SKM-1 treated with dmso at 0.1 percent for 144 hours (cell line): ENCODE data around the gene SCN3A.

Experiments
- DNase-seq: peaks from one replicate; lab custom pipeline; 2025; ENCODE audit not compliant: unreplicated experiment; lab: John Stamatoyannopoulos, UW

Gene SCN3A

DNA sequence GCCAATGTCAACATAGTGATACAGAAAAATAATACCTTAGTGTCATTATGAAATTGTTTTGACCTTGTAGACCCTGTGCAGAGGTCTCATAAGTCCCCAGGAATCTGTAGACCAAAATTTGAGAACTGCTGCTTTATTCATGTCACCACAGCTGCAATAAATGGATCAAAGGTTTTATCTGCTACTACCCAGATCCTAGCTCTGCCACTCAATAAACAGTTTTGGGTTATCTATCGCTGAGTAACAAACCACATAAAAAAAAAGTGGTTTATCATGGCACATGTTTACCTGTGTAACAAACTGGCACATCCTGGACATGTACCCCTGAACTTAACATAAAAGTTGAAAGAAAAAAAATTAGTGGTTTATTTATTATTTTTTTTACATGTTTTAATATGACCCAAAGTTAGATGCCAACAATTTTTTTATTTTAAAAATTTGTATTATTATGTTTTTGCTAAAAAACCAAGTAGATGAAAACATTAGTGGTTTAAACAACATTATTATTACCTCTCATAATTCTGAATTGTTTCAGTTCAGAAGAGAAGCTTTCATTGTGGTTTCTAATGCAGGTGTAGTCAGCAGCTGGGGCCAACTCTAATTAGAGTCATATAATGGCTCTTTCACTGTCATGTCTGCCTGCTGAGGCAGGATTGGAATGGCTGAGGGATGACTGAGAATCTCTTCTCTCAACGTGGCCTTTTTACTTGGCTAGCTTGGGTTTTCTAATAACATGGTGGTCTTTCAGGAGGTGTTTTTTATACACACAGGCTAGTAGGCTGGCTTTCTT, 145.2 kb downstream of the SCN3A start:
- DNase-seq = no peak

DNA sequence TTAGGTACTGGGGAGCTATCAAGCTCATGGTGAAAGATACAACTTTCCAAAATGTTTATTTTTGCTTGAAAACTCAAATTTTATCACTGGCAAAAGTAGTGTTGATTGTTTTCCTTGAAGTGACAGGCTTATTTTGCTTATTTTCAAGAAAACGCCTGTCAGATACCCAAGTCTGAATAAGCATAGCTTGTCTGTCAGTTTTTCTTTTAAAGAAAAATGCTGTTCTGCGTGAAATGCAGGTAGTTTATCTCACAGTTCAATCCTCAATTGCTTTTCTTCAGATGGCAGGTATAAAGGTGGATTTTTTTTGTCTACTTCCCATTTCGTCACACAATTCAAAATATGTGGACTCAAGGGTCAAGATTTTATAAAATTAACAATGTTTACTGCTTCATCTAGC, 145.9 kb downstream of the SCN3A start:
- DNase-seq = no peak

- no peak for DNase-seq
These were observed 146.5 kb downstream of the SCN3A start for GRCh38 chr2:165057308-165057707.

DNA sequence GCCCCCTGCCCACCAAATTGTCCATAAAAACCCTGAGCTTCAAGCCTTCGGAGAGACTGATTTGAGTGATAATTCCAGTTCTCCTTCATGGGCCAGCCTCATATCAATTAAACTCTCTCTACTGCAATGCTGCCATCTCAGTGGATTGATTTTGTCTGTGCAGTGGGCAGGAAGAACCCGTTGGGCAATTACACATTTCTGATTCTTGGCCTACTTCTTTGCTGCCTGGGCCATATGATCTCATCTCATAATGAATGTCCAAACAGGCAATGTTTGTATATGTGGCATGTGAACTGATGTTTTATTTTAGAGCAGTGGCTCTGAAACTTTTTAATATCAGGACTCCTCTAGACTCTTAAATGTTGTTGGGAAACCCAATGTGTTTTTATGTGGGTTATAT, 147.3 kb downstream of the SCN3A start:
- DNase-seq = no peak

- DNase-seq = no peak
These were observed 148.6 kb downstream of the SCN3A start for GRCh38 chr2:165055082-165055851.

DNA sequence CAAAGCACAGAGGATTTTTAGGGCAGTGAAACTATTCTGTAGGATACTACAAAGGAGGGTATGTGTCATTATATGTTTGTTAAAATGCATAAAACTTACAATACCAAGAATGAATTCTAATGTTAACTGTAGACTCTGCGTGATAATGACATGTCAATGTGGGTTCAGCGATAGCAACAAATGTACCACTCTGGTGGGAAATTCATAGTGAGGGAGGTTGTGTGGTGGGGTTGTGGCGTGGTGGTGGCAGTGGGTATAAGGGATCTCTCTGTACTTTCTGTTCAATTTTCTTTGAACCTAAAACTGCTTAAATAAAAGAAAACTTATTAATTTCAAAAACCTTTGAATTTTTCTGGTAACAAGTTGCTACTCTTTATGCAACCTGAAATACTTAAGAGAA, 149.2 kb downstream of the SCN3A start:
- DNase-seq = no peak

DNA sequence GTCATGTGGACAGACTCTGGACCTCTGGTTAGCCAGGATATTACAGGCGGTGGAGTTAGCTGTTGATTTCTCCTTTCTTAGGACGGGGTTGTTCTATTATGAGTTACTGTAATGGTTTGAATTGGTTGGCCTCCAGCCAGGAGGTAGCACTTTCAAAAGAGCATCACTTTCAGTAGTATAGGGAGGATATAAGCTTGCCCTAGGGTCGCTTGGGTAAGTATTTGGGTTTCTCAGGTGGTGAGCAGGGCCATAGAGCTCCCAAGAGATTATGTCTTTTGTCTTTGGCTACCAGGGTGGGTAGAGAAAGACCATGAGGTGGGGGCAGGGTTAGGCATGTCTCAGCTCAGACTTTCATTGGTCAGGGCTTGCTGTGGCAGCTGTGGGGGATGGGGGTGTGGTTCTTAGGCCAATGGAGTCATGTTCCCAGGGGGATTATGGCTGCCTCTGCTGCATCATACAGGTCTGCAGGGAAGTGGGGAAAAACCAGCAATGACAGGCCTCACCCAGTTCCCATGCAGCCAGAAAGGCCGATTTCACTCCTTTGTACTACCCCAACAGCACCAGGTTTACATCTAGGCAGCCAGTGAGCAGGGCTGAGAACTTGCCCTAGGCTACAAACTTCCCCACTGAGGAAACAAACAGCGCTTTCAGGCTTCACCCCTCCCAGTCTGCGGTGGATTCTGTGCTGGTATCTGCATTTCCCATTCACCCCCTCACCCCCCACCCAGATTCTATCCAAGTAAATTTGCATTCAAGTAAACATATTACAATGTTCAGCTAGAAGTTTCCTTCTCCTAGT, 159.1 kb downstream of the SCN3A start:
- no peak for DNase-seq
